ENCODE results near the gene SLC12A5.

Gene SLC12A5

DNA sequence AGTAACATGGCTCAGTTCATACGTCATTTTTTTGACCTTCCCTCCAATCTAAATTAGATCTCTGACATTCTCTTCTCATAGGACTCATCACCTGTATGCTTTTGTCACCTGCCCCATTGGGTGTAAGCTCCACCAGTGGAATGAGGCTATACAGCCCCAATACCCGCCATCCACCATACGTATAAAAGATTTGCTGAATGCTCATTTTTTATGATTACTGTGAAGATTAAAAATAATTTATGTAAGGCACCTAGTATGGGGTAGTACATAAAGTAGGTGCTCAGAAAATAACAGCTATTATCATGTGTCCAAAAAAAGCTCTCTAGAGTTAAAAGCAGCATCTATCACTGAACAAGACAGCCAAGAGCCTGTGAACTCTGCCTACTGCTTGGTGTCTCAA, 36.7 kb downstream of the SLC12A5 start:
- no peak for DNase-seq
- intact Hi-C loops (cut with DNase I) = no loop called here

DNA sequence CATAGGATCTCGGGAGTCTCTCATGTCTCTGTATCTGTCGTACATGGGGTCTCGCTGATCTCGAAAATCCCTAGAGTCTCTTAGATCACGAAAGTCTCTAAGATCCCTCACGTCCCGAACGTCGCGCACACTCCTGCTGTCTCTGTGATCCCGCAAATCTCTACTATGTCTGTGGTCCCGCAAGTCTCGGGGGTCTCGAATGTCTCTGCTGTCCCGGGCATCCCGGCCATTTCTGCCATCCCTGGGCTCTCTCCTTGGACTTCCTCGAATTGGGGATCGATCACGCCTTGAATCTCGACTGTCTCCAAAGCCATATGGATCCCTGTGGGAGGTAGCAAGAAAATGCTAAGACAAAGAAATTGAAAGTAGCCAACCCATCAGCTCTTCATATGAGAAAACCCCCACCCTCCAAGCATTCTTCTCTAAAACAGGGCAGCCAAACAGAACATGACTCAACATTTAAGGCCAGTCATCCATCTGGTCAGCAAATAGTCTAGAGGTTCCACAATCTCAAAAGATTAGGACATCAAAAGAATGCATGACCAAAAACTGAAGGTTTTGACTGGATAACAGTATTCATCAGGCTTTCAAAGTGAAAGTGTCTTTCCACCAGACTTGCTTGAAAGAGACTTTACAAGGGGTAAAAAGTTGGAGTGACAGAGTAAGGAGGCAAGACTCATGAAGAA, 41.3 kb downstream of the SLC12A5 start:
- DNase-seq = peak in 1 of 10 donors; percentile 70
- intact Hi-C loops (cut with DNase I) = no loop called here

DNA sequence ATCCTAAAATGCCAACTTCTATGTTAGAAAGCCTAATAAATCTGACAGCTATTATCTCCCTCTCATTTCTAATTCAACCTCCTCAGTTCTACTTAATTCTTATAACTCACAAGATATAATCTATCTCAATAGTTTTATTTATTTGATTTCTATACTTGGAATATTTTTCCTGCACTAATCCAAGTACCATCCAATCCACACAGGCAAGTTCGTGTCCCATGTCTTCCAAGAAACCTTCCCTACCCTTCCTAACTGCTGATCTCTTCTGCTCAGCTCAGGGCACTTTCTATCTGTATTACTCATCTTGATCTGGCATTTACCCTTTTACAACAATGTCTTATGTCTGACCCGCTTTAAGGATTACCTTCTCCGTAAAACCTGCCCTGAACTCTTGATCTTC, 42.6 kb downstream of the SLC12A5 start:
- no peak for DNase-seq
- intact Hi-C loops (cut with DNase I) = no loop called here

DNA sequence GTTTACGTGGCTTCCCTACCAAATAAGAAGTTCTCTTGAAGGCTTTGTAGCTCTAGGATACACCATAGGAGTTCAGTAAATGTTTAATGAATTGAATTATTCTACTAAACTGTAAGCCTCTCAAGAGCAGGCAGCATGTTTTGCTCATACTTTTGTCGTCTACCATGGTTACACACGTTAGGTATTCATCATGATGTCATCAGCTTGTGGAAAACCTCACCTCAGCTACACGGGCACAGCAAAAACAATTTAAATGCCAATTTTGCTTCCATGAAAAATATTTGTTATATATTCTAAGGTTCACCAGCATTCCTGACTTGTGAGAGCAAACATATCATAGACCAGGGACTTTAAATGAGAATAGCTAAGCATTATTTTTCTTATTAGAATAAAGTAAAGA, 44.0 kb downstream of the SLC12A5 start:
- intact Hi-C loops (cut with DNase I) = no loop called here
- DNase-seq = no peak

DNA sequence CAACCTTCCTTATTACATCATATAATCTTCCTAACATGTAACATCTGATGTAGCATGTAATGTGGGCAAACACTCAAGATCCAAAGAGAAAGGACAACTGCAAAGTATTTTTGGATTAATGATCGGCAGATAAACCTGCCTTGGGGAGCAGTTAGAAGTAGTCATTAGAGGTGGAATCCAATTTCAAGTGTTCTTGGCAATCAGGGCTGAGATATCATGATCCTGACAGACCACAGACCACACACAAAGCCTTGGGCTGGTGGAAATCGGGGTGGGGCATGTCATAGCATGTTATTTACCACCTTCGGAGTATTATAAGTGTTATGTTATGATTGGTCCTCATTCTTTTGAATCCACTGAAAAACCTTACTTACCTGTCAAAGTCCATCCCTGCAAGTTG, 44.4 kb downstream of the SLC12A5 start:
- DNase-seq = no peak
- intact Hi-C loops (cut with DNase I) = no loop called here

DNA sequence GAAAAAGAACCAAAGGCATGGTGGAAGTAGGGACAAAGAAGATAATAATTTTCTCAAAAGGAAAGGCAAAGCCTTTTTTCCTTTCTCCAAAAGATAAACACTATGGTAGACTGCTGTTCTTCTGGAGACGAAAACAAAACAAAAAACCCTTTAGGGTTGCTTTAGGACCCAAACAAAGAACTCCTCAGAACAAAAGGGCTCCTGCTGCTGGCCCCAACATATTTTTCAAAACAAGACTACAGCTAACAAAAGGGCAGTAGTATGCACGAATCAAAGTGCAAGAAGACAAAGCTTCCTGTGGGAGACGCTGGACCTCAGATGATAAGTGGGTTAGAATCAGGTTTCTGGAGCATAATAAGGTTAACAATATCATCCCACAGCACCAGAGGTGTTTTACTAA, 45.0 kb downstream of the SLC12A5 start:
- intact Hi-C loops (cut with DNase I) = no loop called here
- DNase-seq = no peak

DNA sequence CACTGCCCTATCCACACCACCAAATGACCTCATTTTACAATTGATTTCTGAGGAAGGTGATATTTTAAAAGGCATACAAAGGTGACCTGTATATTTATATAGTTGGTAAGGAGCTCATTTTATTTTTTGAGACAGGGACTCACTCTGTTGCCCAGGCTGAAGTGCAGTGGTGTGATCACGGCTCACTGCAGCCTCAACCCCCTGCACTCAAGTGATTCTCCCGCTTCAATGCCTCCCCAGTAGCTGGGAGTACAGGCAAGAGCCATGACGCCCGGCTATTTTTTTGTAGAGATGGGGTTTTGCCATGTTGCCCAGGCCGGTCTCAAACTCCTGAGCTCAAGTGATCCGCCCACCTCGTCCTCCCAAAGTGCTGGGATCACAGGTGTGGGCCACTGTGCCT, 47.8 kb downstream of the SLC12A5 start:
- no peak for DNase-seq
- intact Hi-C loops (cut with DNase I) = no loop called here

DNA sequence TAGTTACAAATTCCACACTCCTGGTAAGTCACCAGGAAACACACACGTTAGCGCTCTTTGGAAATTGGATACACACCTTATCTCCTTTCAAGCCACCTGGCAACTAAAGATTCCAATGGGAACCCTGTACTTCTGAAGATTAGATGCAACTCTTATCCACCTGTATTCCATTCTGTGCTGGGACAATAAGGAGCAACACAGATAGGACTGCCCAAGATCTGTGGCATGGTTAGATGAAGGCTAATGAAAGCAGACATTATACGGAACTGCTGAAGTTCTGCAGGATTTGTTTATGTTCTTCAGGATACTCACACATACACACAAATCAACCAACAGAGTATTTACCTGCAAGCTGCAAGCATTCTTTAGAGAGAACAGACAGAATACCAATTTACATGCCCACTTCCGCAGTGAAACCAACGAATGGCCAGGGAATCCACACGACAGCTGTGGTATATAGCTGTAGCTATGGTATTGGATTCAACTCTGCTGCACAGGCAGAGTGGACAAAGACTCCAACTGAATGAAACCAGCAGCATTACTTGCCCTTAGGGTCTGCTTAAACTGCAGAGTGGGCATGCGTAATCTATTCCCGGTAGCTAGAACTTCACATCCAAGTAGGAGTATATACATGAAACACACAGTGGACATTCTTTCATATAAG, 48.8 kb downstream of the SLC12A5 start:
- intact Hi-C loops (cut with DNase I) = no loop called here
- DNase-seq = no peak

DNA sequence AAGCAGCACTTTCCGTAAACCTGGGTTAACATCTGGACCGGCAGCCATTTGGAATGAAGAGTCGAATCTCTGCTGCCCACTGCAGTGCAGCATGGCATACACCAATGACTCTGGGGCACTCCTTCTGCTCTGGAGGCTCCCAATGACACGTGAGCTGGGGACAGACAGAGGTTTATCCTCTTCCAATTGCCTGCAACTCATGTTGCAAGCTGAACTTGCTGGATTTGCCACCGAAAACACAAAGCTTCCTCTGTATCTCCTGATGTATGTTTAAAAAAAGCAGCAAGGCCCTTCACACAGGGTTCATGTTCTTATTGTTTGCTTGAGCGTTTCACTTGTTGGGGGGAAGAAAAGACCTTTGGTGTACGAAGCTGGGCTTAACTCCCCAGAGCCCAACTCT, 49.9 kb downstream of the SLC12A5 start:
- DNase-seq = no peak
- intact Hi-C loops (cut with DNase I) = no loop called here

DNA sequence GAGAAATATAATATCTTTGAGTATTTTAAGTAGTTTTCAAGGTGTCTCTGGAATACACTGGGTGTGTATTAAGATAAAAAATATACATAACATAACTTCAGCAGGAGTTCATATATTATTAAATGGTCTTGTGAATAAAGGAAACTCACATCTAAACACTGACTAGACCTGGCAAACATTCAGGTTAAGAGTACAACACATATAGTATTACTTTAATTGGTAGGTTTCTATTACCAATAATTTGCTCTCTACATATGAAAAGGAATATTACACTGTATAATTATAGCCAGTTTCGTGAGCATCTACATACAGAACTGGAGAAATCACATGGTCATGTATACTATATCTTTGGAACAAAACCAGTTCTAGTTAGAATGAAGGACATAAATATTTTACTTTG, 52.1 kb downstream of the SLC12A5 start:
- intact Hi-C loops (cut with DNase I) = no loop called here

DNA sequence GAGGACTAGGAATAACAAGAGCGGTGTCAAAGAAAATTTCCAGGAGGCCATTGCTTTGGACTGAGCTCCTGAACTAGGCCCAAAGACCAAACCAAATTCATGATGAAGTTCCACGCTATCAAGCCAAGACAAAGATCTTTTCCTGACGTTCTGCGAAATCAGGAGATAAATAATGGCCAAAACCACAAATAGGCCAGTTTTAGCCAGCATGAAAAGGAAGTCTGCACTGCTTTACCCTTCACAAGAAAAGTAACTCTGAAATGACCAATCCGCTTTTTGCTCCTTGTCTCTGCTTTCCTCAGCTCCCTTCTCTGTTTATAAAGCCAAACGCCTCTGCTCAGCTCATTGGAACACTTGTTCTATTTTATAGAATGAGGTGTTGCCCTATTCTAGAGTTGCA, 54.1 kb downstream of the SLC12A5 start:
- intact Hi-C loops (cut with DNase I) = loop anchor here (2.0 kb wide), 1 partner anchor 22 kb away; no protein-coding TSS in a partner anchor
- no peak for DNase-seq

More for the DNA sequence above, 52.1 kb downstream of the SLC12A5 start:
- DNase-seq = no peak

DNA sequence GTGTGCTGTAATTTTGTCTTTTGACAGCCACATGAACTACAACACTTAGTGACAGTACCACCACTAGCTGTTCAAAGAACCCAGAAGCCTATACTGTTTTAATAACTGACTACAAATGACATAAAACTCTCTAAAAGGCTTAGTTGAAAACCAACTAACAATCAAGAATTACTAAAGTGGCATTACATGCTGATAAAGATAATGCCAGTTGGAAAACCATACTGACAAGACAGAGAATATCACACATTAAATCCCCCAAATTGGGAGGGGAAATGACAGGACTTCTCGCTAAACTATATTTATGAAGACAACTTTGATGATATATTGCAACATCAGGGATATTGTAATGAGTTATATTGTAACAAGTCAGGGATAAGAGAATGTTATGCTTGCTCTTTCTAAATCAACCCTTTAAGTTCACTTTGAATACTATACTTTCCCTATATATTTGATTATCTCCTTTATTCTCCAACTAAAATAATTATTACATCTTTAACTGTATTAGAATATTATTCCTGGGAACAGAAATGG, 54.6 kb downstream of the SLC12A5 start:
- no peak for DNase-seq
- intact Hi-C loops (cut with DNase I) = loop anchor here (2.0 kb wide), 1 partner anchor 23 kb away; no protein-coding TSS in a partner anchor

DNA sequence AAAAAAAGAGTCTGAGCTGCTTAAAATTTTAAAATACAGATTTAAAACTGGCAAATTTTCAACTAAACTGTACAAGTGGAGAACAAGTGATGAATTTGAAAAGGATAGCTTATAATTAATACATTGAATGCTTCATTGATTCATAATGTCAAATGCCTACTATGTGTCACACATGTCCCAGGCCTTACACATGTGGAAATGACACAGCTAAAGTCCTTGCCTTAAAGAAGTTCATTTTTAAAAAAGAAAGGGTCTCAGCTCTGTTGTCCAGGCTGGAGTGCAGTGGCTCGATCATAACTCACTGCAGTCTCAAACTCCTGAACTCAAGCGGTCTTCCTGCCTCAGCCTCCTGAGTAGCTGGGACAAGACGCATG, 55.8 kb downstream of the SLC12A5 start:
- no peak for DNase-seq
- intact Hi-C loops (cut with DNase I) = no loop called here

DNA sequence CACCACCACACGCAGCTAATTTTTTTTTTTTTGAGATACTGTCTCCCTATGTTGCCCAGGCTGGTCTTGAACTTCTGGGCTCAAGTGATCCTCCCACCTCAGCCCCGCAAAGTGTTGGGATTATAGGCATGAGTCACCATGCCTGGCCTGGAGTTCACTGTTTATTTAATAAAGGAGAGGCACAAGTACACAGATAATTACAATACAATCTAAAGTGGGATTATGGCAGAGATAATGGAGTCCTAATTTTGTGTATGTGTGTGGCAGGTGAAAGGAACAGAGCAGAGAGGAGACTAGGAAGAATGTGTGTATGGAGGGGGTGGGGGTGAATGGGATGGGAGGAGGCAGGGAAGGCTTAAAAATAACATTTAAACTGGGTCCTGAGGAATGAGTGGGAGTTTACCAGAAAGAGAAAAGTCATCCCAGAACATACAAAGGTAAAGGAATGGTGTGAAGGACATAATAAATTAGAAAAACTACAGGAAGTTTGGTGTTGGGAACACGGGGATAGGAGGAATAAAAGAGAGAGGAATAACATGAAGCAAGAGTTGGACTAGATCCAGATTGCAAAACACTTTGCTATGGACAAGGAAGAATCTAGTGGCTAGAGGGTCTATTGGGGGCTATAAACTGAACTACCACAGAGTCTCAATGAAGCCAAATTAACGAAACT, 56.3 kb downstream of the SLC12A5 start:
- intact Hi-C loops (cut with DNase I) = no loop called here
- DNase-seq = no peak

DNA sequence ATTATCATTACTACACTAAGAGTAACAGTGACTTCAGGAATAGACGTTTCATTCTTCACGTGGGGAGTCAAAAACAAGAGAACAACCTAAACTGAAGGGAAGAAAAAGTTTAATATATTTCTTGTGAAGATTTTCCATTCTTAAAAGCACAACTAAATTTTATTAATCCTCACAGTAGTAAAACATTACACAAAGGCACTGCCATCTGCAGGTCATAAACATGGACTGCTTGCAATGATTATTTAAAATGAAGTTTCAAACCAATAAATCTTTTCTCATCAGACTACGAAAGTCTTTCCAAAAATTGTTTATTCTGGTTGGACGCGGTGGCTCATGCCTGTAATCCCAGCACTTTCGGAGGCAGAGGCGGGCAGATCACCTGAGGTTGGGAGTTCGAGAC, 58.1 kb downstream of the SLC12A5 start:
- DNase-seq = no peak
- intact Hi-C loops (cut with DNase I) = no loop called here

DNA sequence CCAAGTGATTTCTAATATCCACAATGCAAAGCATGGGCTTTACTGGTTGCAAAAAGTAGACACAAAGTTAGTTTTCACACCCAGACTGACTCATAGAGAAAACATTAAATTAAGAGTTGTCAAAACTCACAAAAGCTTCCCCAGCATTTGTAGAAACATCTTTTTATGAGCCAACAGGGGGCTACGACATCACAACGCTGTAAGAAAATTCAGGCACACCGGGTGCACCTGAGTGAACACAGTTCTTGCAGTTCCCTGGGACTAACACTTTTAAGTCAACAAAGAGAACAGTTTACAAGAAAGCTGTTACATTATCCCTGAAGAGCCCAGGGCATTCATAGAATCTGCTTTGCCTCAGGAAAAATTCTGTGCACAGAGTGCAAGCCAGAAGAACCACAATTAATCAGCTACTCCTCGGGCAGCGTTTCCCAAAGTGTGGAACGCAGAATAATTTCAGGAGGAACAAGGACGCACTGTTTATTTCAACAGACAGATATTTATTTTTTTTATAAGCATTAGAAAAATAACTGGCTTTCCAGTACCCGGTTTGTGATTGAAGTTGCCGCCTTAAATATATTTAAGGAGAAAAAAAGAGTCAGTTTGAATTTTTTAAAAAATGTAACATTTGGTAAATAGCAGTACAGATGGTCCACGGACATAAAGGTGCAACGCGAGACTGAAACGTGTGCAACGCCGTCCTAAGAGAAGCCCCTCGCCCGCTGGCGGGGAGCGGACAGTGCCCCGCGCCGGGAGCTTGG, 59.6 kb downstream of the SLC12A5 start:
- no peak for DNase-seq
- intact Hi-C loops (cut with DNase I) = loop anchor here (2.0 kb wide), 2 partner anchors 66 to 116 kb away; partner anchors contain the start of gene ZNF335

DNA sequence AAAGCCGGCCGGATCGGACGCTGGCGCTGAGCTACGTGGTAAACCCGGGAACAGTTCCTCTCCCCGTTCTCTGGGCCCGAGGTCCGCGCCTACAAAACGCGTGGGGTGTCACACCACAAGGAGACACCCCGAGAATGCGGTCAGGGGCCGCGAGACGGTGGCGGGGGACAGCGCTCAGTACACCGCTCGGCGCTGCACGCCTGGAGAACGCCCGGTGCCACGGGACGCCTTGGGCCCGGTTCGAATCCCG, 60.1 kb downstream of the SLC12A5 start:
- DNase-seq = peak in 4 of 10 donors; percentile 38 to 88 (median 48)
- intact Hi-C loops (cut with DNase I) = loop anchor here (2.0 kb wide), 2 partner anchors 66 to 116 kb away; partner anchors contain the start of gene ZNF335

DNA sequence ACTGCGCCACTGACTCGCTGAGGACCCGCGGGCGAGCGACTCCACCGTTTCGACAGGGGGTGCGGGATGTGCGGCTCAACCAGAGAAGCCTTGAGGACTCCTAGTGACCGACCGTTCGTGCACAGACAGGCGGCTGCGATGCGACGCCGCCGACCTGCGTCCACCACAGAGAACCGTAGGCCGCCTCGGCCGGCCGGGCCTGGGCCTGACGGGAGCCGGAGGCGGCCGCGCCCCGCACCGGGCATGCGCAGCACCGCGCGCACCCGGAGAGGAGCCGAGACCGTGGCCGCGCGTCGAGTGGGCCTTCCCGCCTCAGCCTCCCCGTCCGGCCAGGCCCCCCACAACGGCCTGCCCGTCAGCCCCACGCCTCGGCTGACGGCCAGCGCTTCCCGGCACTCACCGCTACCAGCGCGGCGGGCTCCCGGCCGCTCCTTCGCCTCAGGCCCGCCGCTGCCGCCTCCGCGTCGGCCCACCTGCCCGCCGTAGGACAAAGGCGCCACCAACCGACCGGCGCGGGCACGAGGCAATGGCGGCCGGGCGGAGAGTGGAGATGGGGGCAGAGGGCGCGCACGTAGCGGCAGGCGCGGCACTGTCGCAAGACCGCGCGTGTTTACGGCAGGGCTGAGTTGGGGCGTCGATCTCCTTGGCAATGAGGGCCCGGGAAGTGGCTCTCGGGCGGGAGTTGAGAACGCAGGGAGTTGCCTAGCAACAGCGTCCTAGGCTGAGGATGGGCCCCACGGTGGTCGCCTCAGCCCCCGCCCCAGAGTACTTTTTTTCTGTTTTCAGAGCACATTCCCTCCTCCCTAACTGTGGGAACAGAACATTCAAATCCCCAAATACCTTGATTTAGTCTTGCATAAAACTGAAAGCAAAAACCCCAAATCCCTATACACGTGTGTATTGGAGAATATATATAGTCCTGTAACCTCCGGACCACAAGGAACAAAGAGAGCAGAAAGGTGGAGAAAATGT, 60.7 kb downstream of the SLC12A5 start, which contains the start of gene NCOA5:
Gene NCOA5 (minus strand): TSS at position 546 of the 972 bp plus-strand sequence. CDS start 10,538 bp downstream, outside the sequence.
- DNase-seq = peak; percentile 94 to 99 (median 96)
- intact Hi-C loops (cut with DNase I) = loop anchor here (2.0 kb wide), 2 partner anchors 67 to 117 kb away; partner anchors contain the start of gene ZNF335

All from posterior cingulate gyrus (tissue), 11 donors.